Transverse colon (tissue), 4 donors: ENCODE data around the gene ECHDC1. TPM values are rescaled to one million over a fixed set of nuclear protein-coding genes. Genes with fewer than 3 reads are reported as not detected.
"Not testable (repeated sequence)": the region's sequence is repeated elsewhere in the genome, so short reads cannot be mapped to it uniquely, and the experiment has no call there.

Source experiments
- DNase-seq: peaks from one replicate; pipeline ENCODE4 v3.0.0-alpha.2; 2019
- H3K27ac ChIP-seq, 4 donors: fragments of 200-600 bp; sonication (generic); 2 replicates each; pipeline ENCODE4 v1.5.1; 2016 to 2018; ENCODE audit warnings: inconsistent platforms in 4 of 4
- H3K27me3 ChIP-seq: fragments of 200-600 bp; sonication (generic); 2 replicates; pipeline ENCODE4 v1.5.1; 2017; ENCODE audit warnings: inconsistent platforms
- H3K36me3 ChIP-seq, 4 donors: fragments of 200-600 bp; sonication (generic); 2 replicates each; pipeline ENCODE4 v1.5.1; 2017 to 2019; ENCODE audit warnings: inconsistent platforms in 4 of 4
- H3K4me1 ChIP-seq, 4 donors: fragments of 200-600 bp; sonication (generic); 2 replicates each; pipeline ENCODE4 v1.5.1; 2017 to 2020; ENCODE audit warnings: inconsistent platforms in 4 of 4
- H3K4me3 ChIP-seq, 4 donors: fragments of 200-600 bp; sonication (generic); 1 replicate in 1 of 4; 2 replicates in 3 of 4; pipeline versions ENCODE4 v1.5.1 to v1.6.1; 2017 to 2019; ENCODE audit warnings: inconsistent platforms in 4 of 4
- H3K9me3 ChIP-seq, 2 donors: fragments of 200-600 bp; sonication (generic); 2 replicates each; pipeline ENCODE4 v1.5.1; 2017 to 2019; ENCODE audit warnings: inconsistent platforms in 2 of 2
- EP300 ChIP-seq: sonication (generic); formaldehyde crosslinking; IDR thresholded peaks from one replicate; pipeline ENCODE4 v1.6.1; 2017; ENCODE audit warnings: antibody characterized with exemption, low read depth
- POLR2A ChIP-seq: fragments of 450-650 bp; IDR thresholded peaks from one replicate; pipeline ENCODE4 v1.6.1; 2016; ENCODE audit warnings: antibody characterized with exemption, mild to moderate bottlenecking, moderate library complexity
- POLR2AphosphoS5 ChIP-seq, 3 donors: sonication (generic); formaldehyde crosslinking; IDR thresholded peaks; one replicate each; pipeline ENCODE4 v1.6.1; 2016; ENCODE audit warnings: antibody characterized with exemption in 3 of 3
- WGBS, 2 donors: methylation state at CpG; one replicate each; pipeline ENCODE4 v1.1.5; 2018; ENCODE audit warnings: low coverage in 1 of 2; 5-methylcytosine and 5-hydroxymethylcytosine counted together
- in situ Hi-C, 4 donors: fragments of 200-750 bp; cut with MboI; loops; one replicate each; pipeline versions ENCODE4 v1.15.0 to v1.15.1; 2017; ENCODE audit warnings: low sequenced_read_pairs in 3 of 4, low pct_ligation_motif_present in 1 of 4, low pct_unique_long_range_greater_than_20kb in 1 of 4
- intact Hi-C: fragments of 100-400 bp; cut with DNase I; formaldehyde crosslinking; loops from one replicate; pipeline ENCODE4 v1.15.1; 2023; ENCODE audit warnings: low total_unique reads
- total RNA-seq, 4 donors: library from RNA; depleted of rRNA; stranded (reverse); fragments of >200 nt; gene quantifications; one replicate each; pipeline ENCODE4 v1.1.0, GENCODE V29; 2016
- TF ChIP-seq, protein P1 (sequence below), 5 experiments: fragments of 200-600 bp in 3 of 5; fragments of 450-650 bp in 2 of 5; sonication (generic) in 3 of 5; IDR thresholded peaks; 1 replicate in 2 of 5; 2 replicates in 3 of 5; pipeline ENCODE4 v1.5.1; 2016 to 2017; ENCODE audit warnings: antibody characterized with exemption in 5 of 5, inconsistent platforms in 3 of 5, mild to moderate bottlenecking in 2 of 5, moderate library complexity in 1 of 5

Gene ECHDC1
- total RNA-seq, 4 donors from 2014 or later, result 13.1 to 77.8 (median 59.6) TPM

DNA sequence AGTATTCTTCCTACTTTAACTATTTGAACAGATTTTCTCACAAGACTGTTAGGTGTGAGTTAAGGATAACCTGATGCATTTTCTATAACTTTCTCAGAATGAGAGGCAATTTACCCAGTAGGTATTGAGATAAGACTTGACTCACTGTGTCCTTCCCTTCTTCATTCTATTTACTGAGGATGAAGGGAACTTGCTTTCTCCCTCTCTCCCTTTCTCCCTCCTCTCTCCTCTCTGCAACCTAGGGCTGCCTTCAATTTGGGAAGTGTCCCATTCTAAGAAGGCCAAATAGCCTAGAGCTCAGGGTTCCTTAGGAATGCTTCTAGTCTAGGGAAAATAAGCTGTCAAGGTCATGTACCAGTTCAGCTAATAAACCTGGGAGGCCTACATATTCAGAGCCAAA lies 3.2 kb downstream of the ECHDC1 start:
- no peak overlapping the region for H3K27ac ChIP-seq
- H3K9me3 ChIP-seq, result no peaks in the 10 kb centered on the region
- intact Hi-C loops (no loop called here), in situ Hi-C loops (no loop called here)
- DNase-seq, result no peak
- TF ChIP-seq POLR2AphosphoS5 (IDR thresholded peaks at IDR 0.05) (no peak), POLR2A (no peak), EP300 (no peak)
- TF ChIP-seq, protein P1, sequence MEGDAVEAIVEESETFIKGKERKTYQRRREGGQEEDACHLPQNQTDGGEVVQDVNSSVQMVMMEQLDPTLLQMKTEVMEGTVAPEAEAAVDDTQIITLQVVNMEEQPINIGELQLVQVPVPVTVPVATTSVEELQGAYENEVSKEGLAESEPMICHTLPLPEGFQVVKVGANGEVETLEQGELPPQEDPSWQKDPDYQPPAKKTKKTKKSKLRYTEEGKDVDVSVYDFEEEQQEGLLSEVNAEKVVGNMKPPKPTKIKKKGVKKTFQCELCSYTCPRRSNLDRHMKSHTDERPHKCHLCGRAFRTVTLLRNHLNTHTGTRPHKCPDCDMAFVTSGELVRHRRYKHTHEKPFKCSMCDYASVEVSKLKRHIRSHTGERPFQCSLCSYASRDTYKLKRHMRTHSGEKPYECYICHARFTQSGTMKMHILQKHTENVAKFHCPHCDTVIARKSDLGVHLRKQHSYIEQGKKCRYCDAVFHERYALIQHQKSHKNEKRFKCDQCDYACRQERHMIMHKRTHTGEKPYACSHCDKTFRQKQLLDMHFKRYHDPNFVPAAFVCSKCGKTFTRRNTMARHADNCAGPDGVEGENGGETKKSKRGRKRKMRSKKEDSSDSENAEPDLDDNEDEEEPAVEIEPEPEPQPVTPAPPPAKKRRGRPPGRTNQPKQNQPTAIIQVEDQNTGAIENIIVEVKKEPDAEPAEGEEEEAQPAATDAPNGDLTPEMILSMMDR (IDR thresholded peaks at IDR 0.05), result no peak
- no peaks in the 10 kb centered on the region for H3K36me3 ChIP-seq
- H3K4me3 ChIP-seq, result no peak overlapping the region
- no peaks in the 10 kb centered on the region for H3K27me3 ChIP-seq
- peaks cover 6 to 45% (median 37%) of the 10 kb centered on the region in 4 donors for H3K4me1 ChIP-seq

DNA sequence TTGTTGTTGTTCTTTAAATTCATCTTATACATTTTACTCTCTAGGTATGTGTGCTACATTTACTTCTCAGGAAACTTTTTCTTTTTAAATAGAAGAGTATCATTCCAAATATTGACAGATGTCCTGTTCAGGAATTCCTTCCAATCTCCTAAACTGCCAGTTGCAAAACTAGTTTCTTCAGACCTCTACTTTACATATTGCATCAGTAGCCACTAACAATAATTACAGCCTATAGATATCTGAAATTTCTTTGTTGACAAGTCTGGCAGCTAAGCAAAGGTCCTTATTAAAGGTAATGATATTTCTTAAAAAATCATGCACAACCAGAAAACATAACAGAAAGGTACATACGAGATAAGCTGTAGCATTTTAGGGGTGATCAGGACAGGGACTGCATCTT lies 4.5 kb downstream of the ECHDC1 start:
- WGBS, 2 donors, result 79 to 100% methylated on average over 1 of the region's 1 CpG
- Histone ChIP-seq H3K36me3 (peaks cover 0 to 1% (median 0%) of the 10 kb centered on the region in 4 donors), H3K9me3 (no peaks in the 10 kb centered on the region), H3K27ac (no peak overlapping the region), H3K4me3 (no peak overlapping the region), H3K27me3 (no peaks in the 10 kb centered on the region), H3K4me1 (peaks cover 6 to 40% (median 31%) of the 10 kb centered on the region in 4 donors)
- in situ Hi-C loops, result no loop called here
- DNase-seq, result no peak
- intact Hi-C loops, result no loop called here
- TF ChIP-seq POLR2AphosphoS5 (IDR thresholded peaks at IDR 0.05) (no peak), POLR2A (no peak), EP300 (no peak)
- TF ChIP-seq, protein P1 (IDR thresholded peaks at IDR 0.05), result no peak

DNA sequence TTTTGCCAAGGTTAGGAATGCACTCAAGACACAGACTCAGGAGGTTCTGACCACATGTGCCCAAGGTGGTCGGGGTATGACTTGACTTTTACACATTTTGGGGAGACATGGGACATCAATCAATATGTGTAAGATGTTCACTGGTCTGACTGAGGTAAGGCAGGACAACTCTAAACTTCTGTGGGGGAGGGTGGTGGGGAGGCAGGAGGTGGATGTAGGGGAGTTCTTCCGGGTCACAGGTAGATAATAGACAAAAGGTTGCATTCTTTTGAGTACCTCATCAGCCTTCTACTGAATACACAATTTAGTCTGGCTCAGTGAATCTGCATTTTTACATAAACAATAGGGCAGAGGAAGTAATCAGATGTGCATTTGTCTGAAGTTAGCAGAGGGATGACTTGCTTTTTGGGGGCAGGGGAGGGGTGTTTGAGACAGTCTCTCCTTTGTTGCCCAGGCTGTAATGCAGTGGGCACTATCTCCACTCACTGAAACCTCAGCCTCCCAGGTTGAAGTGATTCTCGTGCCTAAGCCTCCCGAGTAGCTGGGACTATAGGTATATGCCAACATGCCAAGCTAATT lies 10.9 kb downstream of the ECHDC1 start:
- Histone ChIP-seq H3K27me3 (no peaks in the 10 kb centered on the region), H3K36me3 (peaks cover 0 to 4% (median under 1%) of the 10 kb centered on the region in 4 donors), H3K9me3 (no peaks in the 10 kb centered on the region), H3K27ac (no peak overlapping the region), H3K4me1 (peaks cover 0 to 14% (median 2%) of the 10 kb centered on the region in 4 donors), H3K4me3 (no peak overlapping the region)
- intact Hi-C loops, result no loop called here
- DNase-seq, result no peak
- TF ChIP-seq EP300 (no peak), POLR2AphosphoS5 (IDR thresholded peaks at IDR 0.05) (no peak), POLR2A (no peak)
- TF ChIP-seq, protein P1 (IDR thresholded peaks at IDR 0.05), result no peak
- in situ Hi-C loops, result no loop called here
- 70 to 92% methylated on average over 2 to 4 of the region's 4 CpGs for WGBS, 2 donors

DNA sequence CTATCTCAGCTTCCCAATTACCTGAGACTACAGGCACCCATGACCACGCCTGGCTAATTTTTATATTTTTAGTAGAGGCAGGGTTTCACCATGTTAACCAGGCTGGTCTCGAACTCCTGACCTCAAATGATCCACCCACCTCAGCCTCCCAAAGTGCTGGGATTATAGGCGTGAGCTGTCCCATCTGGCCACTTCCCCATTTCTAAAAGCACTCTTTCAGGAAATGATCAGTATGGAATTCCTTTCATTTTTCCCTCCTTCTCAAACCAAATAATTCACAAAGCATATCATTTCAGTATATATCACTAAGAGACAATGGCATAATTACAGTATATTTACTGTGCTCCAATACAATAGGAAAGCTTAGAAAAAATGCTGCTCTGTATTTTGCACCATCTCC lies 12.2 kb downstream of the ECHDC1 start:
- H3K36me3 ChIP-seq, result peaks cover 0 to 11% (median 5%) of the 10 kb centered on the region in 4 donors
- H3K27me3 ChIP-seq, intact Hi-C loops, H3K9me3 ChIP-seq, DNase-seq, in situ Hi-C loops, H3K4me3 ChIP-seq, H3K27ac ChIP-seq: not testable (repeated sequence)
- peaks cover 0 to 14% (median 2%) of the 10 kb centered on the region in 4 donors for H3K4me1 ChIP-seq
- 58 to 85% methylated on average over 3 of the region's 3 CpGs for WGBS, 2 donors

DNA sequence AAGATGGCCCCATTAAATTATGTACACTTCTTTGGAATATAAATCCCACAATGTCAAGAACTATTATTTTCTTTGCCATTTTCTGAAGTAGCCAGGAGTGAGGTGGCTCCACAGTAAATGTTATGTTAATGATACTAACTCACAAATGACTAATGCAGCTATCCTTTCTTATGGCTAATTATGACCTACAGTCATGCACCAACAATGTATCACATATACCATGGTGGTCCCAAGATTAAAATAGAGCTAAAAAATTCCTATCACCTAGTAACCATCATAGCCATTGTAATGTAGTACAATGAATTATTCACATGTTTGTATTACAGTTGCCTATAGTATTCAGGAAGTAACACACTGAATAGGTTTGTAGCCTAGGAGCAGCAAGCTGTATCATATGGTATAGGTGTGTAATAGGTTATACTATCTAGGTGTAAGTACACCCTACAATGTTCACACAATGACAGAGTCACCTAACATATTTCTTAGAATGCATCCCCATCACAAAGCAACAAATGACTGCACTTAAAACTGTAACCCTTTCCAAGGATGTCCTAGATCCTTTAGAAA lies 15.3 kb downstream of the ECHDC1 start:
- DNase-seq, result no peak
- TF ChIP-seq, protein P1 (IDR thresholded peaks at IDR 0.05), result no peak
- TF ChIP-seq POLR2AphosphoS5 (IDR thresholded peaks at IDR 0.05) (no peak), POLR2A (no peak), EP300 (no peak)
- intact Hi-C loops, result no loop called here
- in situ Hi-C loops, result no loop called here
- no peaks in the 10 kb centered on the region for H3K9me3 ChIP-seq
- H3K27ac ChIP-seq, result no peak overlapping the region
- H3K36me3 ChIP-seq, result peaks cover 0 to 17% (median 7%) of the 10 kb centered on the region in 4 donors
- H3K4me3 ChIP-seq, result no peak overlapping the region
- H3K27me3 ChIP-seq, result no peaks in the 10 kb centered on the region
- peaks cover 0 to 14% (median 2%) of the 10 kb centered on the region in 4 donors for H3K4me1 ChIP-seq
